ENCODE data around the gene GRPEL2. TPM values are rescaled to one million over a fixed set of nuclear protein-coding genes. Genes with fewer than 3 reads are reported as not detected.

The GRPEL2 gene
- total and polyA plus RNA-seq, 2 experiments from 2014 or later: 20.2 to 62.2 TPM

- no peak for TF ChIP-seq ZNF462 (CRISPR knock-in tag; IDR thresholded peaks at IDR 0.05)
Measured at GRCh38 chr5:149402291-149402690, 57.0 kb downstream of the GRPEL2 start (continued).

Other genes with a start within 250 kb of the GRPEL2 start
- 0.23 and 2.2 TPM in 2 replicates for gene ABLIM3, start 204.0 kb upstream of the GRPEL2 start, total RNA-seq (2014; rRNA removed; shearing (Covaris generic))
- gene ABLIM3, start 204.0 kb upstream of the GRPEL2 start, polyA plus RNA-seq (2016; fragmentation: Nextera tagmentation; extraction: Ambion mirVana): 0.19 and 0.31 TPM in 2 replicates
- gene AFAP1L1, start 73.6 kb upstream of the GRPEL2 start, total RNA-seq (2014; rRNA removed; shearing (Covaris generic)): 4.7 and 5.7 TPM in 2 replicates
- 2.8 and 3.2 TPM in 2 replicates for gene AFAP1L1, start 73.6 kb upstream of the GRPEL2 start, polyA plus RNA-seq (2016; fragmentation: Nextera tagmentation; extraction: Ambion mirVana)
- 10.6 and 14.7 TPM in 2 replicates for gene PCYOX1L, start 12.5 kb downstream of the GRPEL2 start, total RNA-seq (2014; rRNA removed; shearing (Covaris generic))
- 5.9 and 6.7 TPM in 2 replicates for gene PCYOX1L, start 12.5 kb downstream of the GRPEL2 start, polyA plus RNA-seq (2016; fragmentation: Nextera tagmentation; extraction: Ambion mirVana)
- not detected in 2 replicates for gene IL17B, start 33.8 kb downstream of the GRPEL2 start, total RNA-seq (2014; rRNA removed; shearing (Covaris generic))
- gene IL17B, start 33.8 kb downstream of the GRPEL2 start, polyA plus RNA-seq (2016; fragmentation: Nextera tagmentation; extraction: Ambion mirVana): not detected in 2 replicates
- 233 and 235 TPM in 2 replicates for gene CSNK1A1, start 205.9 kb downstream of the GRPEL2 start, total RNA-seq (2014; rRNA removed; shearing (Covaris generic))
- 110 and 114 TPM in 2 replicates for gene CSNK1A1, start 205.9 kb downstream of the GRPEL2 start, polyA plus RNA-seq (2016; fragmentation: Nextera tagmentation; extraction: Ambion mirVana)
- 0.12 and 0.14 TPM in 2 replicates for gene ARHGEF37, start 236.0 kb downstream of the GRPEL2 start, total RNA-seq (2014; rRNA removed; shearing (Covaris generic))
- 0.78 and 0.79 TPM in 2 replicates for gene ARHGEF37, start 236.0 kb downstream of the GRPEL2 start, polyA plus RNA-seq (2016; fragmentation: Nextera tagmentation; extraction: Ambion mirVana)